ENCODE data around the gene NEUROD2. TPM values are rescaled to one million over a fixed set of nuclear protein-coding genes. Genes with fewer than 3 reads are reported as not detected.

NEUROD2 gene
- polyA plus RNA-seq, 2 of the 4 experiments (the other 2 are of a cell fraction): not detected

DNA sequence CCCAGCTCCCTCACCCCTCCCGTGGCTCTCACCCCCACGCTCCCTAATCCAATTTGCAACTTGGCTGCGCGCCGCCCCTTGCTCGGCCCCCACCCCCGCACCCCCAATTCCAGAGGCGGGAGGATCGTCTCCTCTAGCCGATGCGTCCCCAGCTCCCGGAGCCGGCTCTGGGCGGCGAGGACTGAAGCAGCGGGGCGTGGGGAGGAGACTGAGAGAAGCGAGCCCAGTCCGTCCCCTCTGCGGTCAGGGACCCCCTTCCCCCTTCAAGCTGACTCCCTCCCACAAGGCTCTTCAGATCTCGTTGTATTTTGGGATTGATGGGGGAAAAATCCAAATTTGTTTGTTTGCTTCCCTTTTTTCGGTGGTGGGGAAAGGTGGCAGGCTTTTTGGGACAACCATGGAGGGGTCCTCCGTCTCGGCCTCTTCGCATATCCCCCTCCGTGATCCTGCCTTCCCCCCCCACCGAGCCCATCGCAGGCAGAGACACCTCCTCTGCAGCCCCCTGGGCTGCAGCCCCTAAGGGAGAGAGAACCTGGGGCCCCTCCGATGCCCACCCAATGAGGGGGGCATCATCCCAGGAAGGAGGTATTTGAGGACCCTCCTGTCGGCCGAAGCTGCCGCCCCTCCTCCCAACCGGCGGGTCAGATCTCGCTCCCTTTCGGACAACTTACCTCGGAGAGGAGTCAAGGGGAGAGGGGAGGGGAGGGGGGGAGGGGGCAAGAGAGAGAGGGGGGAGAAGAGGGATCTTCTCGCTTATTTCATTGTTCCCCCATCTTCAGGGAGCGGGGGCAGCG is 466 bp downstream of the NEUROD2 start:
- H3K4me2 ChIP-seq: peak overlapping the region; percentile 92
- no peak for DNase-seq (ENCODE audit: low read depth in 1 of 2, low spot score in 1 of 2)
- TF ChIP-seq, protein P1, sequence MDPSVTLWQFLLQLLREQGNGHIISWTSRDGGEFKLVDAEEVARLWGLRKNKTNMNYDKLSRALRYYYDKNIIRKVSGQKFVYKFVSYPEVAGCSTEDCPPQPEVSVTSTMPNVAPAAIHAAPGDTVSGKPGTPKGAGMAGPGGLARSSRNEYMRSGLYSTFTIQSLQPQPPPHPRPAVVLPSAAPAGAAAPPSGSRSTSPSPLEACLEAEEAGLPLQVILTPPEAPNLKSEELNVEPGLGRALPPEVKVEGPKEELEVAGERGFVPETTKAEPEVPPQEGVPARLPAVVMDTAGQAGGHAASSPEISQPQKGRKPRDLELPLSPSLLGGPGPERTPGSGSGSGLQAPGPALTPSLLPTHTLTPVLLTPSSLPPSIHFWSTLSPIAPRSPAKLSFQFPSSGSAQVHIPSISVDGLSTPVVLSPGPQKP (IDR thresholded peaks at IDR 0.05; ENCODE audit: low read depth, low read length): no peak
- TF ChIP-seq, protein P2, sequence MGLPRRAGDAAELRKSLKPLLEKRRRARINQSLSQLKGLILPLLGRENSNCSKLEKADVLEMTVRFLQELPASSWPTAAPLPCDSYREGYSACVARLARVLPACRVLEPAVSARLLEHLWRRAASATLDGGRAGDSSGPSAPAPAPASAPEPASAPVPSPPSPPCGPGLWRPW (IDR thresholded peaks at IDR 0.05): no peak
- TF ChIP-seq RNF2 (IDR thresholded peaks at IDR 0.05; ENCODE audit: borderline replicate concordance, low read depth): peak; percentile 99
- no peak for TF ChIP-seq MAX (IDR thresholded peaks at IDR 0.05)
- TF ChIP-seq RARB (CRISPR knock-in tag; IDR thresholded peaks at IDR 0.05): no peak
- TF ChIP-seq EP300 (IDR thresholded peaks at IDR 0.05): no peak
- no peak for TF ChIP-seq ZC3H11A (IDR thresholded peaks at IDR 0.05)
- TF ChIP-seq FOSB (CRISPR knock-in tag; IDR thresholded peaks at IDR 0.05): no peak
- no peak for TF ChIP-seq SMC3 (IDR thresholded peaks at IDR 0.05)
- TF ChIP-seq ZFP36 (IDR thresholded peaks at IDR 0.05; ENCODE audit: borderline replicate concordance, partially characterized antibody): peak; percentile 23
- TF ChIP-seq RAD21 (conservative IDR thresholded peaks at IDR 0.05 in 1 of 2, IDR thresholded peaks at IDR 0.05 in 1 of 2): no peak
- no peak for TF ChIP-seq HOXB5 (CRISPR knock-in tag; IDR thresholded peaks at IDR 0.05)
- TF ChIP-seq HOXB13 (CRISPR knock-in tag; IDR thresholded peaks at IDR 0.05; ENCODE audit: low read depth): no peak
- no peak for TF ChIP-seq POLR2A (IDR thresholded peaks at IDR 0.05; ENCODE audit: low read length)
- TF ChIP-seq, protein P3, sequence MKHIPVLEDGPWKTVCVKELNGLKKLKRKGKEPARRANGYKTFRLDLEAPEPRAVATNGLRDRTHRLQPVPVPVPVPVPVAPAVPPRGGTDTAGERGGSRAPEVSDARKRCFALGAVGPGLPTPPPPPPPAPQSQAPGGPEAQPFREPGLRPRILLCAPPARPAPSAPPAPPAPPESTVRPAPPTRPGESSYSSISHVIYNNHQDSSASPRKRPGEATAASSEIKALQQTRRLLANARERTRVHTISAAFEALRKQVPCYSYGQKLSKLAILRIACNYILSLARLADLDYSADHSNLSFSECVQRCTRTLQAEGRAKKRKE (CRISPR knock-in tag; IDR thresholded peaks at IDR 0.05; ENCODE audit: low read depth): no peak
- no peak for TF ChIP-seq MAFK (IDR thresholded peaks at IDR 0.05; ENCODE audit: partially characterized antibody)
- no peak for TF ChIP-seq ESRRA (IDR thresholded peaks at IDR 0.05; ENCODE audit: borderline replicate concordance, low read length)
- no peak for TF ChIP-seq TFCP2L1 (CRISPR knock-in tag; IDR thresholded peaks at IDR 0.05)
- TF ChIP-seq CBX8 (IDR thresholded peaks at IDR 0.05): peak; percentile 99
- no peak for TF ChIP-seq BCL3 (IDR thresholded peaks at IDR 0.05)
- FAIRE-seq: no peak
- POLR2A ChIA-PET: interaction anchor here (0.7 kb wide), 1 partner anchor 1351 kb away, joined by 5 read pairs; no protein-coding TSS in a partner anchor
- 1% methylated on average over 16 of the region's 40 CpGs for WGBS (ENCODE audit: missing lambda C conversion rate)
- peak overlapping the region in 1 of 2 experiments; percentile 20; a peak in 2 of 6 replicates for H3K27ac ChIP-seq
- peak overlapping the region; percentile 30 for H3K4me3 ChIP-seq
- ATAC-seq: peak in 1 of 2 experiments; percentile 26; a peak in 3 of 6 replicates
- peaks cover 44% of the 10 kb centered on the region for H3K4me1 ChIP-seq
- H3K9me3 ChIP-seq: no peaks in the 10 kb centered on the region
- CTCF ChIA-PET: interaction anchor here (0.7 to 58.8 kb wide), 5 partner anchors 9 to 146 kb away, joined by 3 to 1581 read pairs (median 14); partner anchors contain the start of genes PPP1R1B and STARD3

GRCh38 chr17:39606434-39607056 is 1.2 kb downstream of the NEUROD2 start:
- peak overlapping the region in 1 of 2 experiments; percentile 20; a peak in 2 of 6 replicates for H3K27ac ChIP-seq
- TF ChIP-seq FOSL2 (IDR thresholded peaks at IDR 0.05) (no peak), FOSL2 (CRISPR knock-in tag; IDR thresholded peaks at IDR 0.05) (no peak), FOXS1 (CRISPR knock-in tag; IDR thresholded peaks at IDR 0.05) (no peak), PHF8 (IDR thresholded peaks at IDR 0.05; ENCODE audit: borderline replicate concordance, low read depth) (no peak), EP300 (IDR thresholded peaks at IDR 0.05) (no peak), EHMT2 (IDR thresholded peaks at IDR 0.05; ENCODE audit: low read depth) (no peak), TP53 (CRISPR knock-in tag; IDR thresholded peaks at IDR 0.05) (no peak), POLR2AphosphoS2 (conservative IDR thresholded peaks at IDR 0.05; ENCODE audit: low read length) (no peak), MAX (IDR thresholded peaks at IDR 0.05) (peak; percentile 24; the same call in 1 of the 2 replicates), RARB (CRISPR knock-in tag; IDR thresholded peaks at IDR 0.05) (no peak), HEYL (CRISPR knock-in tag; IDR thresholded peaks at IDR 0.05) (no peak), RCOR1 (IDR thresholded peaks at IDR 0.05; ENCODE audit: low read depth, low read length) (no peak), ZSCAN20 (CRISPR knock-in tag; IDR thresholded peaks at IDR 0.05) (no peak), GATA3 (IDR thresholded peaks at IDR 0.05; ENCODE audit: borderline replicate concordance) (no peak), CEBPB (IDR thresholded peaks at IDR 0.05) (no peak)
- TF ChIP-seq, protein P4, sequence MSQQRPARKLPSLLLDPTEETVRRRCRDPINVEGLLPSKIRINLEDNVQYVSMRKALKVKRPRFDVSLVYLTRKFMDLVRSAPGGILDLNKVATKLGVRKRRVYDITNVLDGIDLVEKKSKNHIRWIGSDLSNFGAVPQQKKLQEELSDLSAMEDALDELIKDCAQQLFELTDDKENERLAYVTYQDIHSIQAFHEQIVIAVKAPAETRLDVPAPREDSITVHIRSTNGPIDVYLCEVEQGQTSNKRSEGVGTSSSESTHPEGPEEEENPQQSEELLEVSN (IDR thresholded peaks at IDR 0.05; ENCODE audit: borderline replicate concordance, low read depth): peak; percentile 42; the same call in 1 of the 2 replicates
- ChIA-PET CTCF (interaction anchor here (0.7 to 58.8 kb wide), 8 partner anchors 8 to 146 kb away, joined by 3 to 1581 read pairs (median 6); partner anchors contain the start of genes PPP1R1B and STARD3), POLR2A (interaction anchor here (0.7 kb wide), 1 partner anchor 1351 kb away, joined by 5 read pairs; no protein-coding TSS in a partner anchor)
- ATAC-seq (peak; percentile 46 to 71; a peak in 5 of 6 replicates), FAIRE-seq (no peak), DNase-seq (ENCODE audit: low read depth in 1 of 2, low spot score in 1 of 2) (peak in 1 of 2 experiments; percentile 59)
- peak overlapping the region; percentile 30 for H3K4me3 ChIP-seq
- H3K4me2 ChIP-seq: peak overlapping the region; percentile 92
- peaks cover 44% of the 10 kb centered on the region for H3K4me1 ChIP-seq
- no peaks in the 10 kb centered on the region for H3K9me3 ChIP-seq
- whole genome bisulfite sequencing (ENCODE audit: missing lambda C conversion rate): 1% methylated on average over 16 of the region's 66 CpGs
